ENCODE data around the gene ZNF789.
A peak's percentile ranks its signal among the peaks of the same experiment; 100 is the strongest.
"Not testable (repeated sequence)": the region's sequence is repeated elsewhere in the genome, so short reads cannot be mapped to it uniquely, and the experiment has no call there.

The ZNF789 gene

GRCh38 chr7:99459087-99459486 is 13.6 kb upstream of the ZNF789 start:
- DNase-seq: no peak

DNA sequence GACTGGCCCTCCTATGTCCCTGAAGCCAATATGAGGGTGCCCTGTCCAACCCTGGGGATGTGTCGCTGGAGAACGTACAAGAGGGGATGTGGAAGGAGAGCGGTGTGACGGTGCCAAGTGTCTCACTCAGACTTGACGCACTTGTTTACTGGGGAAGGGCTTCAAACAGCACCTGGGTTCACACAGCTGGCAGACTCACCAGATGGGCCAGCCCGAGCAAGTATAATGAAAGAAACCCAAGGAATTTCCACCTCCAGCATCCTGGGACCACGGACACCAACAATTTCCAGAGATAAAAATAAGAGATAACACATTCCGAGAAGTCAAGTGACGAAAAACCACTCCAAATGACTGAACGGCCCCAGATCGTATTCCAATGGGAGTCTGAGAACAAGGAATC is 12.0 kb upstream of the ZNF789 start:
- no peak for DNase-seq

GRCh38 chr7:99461221-99461620 is 11.5 kb upstream of the ZNF789 start:
- no peak for DNase-seq

- no peak for DNase-seq
Observed at GRCh38 chr7:99465421-99465768, 7.3 kb upstream of the ZNF789 start.

DNA sequence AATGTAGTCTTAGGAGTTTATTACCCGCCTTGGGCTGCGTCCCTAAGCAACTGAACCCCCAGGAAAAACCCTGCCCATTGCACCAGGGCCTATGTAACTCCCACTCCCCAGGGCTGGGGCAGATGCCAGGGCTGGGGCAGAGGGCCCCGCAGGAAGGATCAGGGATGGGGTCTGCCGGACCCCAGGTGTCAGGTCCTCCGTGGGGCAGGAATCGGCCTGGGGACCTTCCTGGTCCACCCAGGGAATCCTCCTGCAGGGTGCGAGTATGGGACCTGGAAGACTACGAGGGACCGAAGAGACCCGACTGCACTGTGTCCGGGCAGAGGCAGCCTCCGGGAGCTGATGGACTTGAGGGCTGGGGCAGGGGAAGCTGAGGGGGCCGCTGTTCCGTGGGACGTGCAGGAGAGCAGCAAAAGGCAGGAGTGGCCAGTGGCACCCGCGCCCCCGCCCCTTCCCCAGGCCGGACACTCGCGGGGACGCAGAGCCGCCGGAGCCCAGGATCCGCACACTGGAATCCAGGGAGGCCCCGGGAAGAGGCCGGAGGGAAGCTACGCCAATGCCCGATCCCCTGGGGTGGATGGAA is 4.3 kb upstream of the ZNF789 start:
- no peak for DNase-seq

- DNase-seq: no peak
Observed at GRCh38 chr7:99469381-99470065, 3.2 kb upstream of the ZNF789 start.

DNA sequence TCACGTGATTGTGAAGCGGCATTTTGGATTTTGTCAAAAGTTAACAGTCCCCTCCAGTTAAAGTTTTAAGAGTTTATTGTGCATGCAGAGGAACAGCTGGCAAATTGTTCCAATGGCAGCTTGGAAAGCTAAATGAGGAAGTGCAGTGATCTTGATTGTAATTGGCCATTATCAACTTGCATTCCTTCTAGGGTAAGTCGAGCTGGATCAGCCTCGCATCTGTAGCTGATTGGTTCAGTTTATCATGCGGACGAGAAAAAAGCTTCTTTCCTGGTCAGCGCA is 566 bp downstream of the ZNF789 start:
- DNase-seq: no peak

- no peak for DNase-seq
Observed at GRCh38 chr7:99476107-99476506, 3.4 kb downstream of the ZNF789 start.

DNA sequence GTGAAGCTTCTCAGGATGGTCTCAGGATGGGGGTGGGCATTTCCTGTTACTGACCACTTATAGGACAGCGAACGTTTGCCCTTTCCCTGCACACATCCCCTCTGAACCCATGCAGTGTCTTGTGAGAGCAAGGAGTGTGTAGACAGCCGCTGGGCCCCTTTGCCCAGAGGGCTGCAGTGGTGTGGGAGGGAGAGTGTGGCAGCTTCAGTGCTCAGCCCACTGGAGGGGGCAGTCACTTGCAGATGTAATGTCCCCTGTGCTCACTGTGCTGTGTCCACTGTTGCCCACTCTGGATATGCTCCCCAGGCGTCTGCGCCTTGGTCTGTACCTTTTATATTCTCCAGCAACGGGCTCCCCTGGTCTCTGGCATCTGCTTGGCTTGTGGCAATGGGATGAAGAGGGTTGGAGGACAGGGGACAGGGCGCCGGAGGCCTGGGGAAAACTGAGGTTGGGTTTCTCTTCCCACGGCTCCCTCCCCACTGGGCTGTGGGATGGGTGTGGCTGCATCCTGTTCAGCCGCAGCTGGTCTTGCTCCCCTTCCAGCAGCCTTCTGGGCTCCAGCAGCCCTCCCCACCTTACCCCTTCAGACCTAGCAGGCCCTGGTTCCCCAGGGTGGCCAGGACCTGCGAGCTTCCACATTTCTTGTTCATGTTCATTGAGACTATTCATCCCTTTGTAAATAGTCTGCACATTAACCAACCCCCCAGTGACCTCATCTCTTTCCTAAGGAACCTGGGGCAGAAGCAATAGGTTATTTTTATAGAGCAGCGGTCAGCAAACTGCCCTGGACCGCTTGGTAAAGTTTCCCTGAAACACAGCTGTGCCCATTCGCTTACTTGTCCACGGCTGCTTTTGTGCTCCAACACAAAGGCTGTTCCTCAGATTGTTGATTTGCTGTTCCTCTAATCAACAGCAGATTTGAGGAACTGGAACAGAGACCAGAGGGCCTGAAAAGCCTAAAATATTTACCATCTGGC is 6.1 kb downstream of the ZNF789 start:
- DNase-seq: no peak

- DNase-seq: no peak
Observed at GRCh38 chr7:99485094-99485493, 12.4 kb downstream of the ZNF789 start.

DNA sequence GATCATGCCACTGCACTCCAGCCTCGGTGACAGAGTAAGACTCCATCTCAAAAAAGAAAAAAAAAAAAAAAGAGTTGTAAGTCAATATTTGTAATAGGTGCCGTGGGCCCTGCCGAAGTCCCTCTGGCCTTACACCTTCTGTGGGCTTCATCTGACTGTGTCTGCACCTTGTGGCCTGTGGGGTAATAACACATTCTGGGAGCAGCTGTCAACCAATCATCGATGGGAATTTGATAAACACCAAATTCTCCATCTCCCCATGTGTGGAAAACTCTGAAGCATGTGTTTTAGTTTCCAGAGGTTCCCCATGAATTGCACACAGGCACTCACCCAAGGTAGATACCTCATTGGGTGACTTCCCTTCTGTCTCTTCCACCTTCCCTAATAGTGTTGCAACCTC is 16.5 kb downstream of the ZNF789 start:
- DNase-seq: no peak

DNA sequence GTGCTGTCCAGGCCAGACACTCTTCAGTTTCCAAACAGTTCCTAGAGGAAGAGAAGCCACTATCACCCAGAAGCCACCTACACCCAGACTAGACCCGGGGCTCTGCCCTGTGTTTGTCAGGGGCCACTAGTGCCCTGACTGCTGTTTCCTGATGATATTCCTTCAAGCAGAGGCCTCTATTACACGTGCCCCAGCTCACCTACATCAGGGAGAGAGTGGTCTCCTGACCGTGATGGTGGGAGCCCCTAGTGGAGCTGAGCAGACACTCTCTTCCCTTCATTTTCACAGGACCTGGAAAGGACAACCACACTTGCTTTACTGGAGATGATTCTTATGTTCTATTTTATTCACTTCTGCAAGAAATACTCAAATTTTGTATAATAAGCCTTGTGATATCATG is 18.2 kb downstream of the ZNF789 start:
- DNase-seq: no peak

GRCh38 chr7:99493823-99494222 is 21.1 kb downstream of the ZNF789 start:
- no peak for DNase-seq

DNA sequence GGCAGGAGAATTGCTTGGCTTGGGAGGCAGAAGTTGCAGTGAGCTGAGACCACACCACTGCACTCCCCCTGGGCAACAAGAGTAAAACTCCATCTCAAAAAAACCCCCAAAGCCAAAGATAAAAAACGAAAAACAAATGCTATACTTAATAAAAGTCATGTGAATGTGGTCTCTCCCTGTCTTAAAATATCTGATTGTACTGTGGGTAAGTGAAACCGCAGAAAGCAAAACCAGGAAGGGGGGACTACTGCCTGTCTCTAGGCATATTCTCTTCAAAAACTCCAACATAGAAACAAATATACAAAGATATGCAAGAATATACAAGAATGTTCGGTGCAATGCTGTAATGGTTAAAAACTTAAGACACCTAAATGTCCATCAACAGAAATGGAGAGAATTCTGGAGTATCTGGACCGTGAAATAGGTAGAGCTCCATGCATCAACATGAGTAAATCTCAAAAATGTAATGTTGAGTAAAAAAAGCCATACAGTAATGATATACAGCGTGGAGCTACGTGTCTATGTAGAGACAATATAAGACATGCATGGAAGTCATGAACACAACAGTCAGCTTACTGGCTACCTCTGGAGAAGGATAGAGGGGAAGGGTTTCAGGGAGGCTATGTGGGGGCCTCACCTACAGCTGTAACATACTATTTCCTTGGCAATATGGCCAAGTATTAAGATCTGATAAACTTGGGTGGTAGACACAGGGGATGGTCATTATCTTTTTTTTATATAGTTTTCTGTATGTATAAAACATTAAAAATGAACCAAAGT is 25.3 kb downstream of the ZNF789 start:
- DNase-seq: no peak

- no peak for DNase-seq
Observed at GRCh38 chr7:99498546-99498944, 25.9 kb downstream of the ZNF789 start.

DNA sequence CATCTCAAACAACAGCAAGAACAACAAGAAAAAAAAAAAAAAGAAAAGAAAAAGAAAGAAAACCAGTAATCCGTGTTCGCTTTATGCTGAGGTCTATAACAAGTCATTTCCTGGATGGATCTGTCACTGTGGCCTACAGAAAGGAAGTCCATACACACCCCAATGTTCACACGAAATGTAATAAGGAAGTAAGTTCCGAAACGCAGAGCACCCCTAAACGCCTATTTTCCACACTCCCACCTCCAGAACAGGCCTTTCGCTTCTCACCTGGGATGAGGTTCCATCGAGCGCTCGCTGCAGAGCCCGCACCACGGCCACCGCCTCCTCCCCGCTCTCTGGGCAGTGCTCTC is 26.7 kb downstream of the ZNF789 start:
- peak; percentile 12 for DNase-seq

- peak; percentile 91 for DNase-seq
Observed at GRCh38 chr7:99499721-99500636, 27.3 kb downstream of the ZNF789 start, which contains the start of gene ZNF394. TSS of gene ZNF394 (minus strand) at chr7:99500281. CDS start at chr7:99500093, 188 bp downstream.

GRCh38 chr7:99500637-99501009 is 27.9 kb downstream of the ZNF789 start:
- DNase-seq: no peak

GRCh38 chr7:99501236-99501635 is 28.5 kb downstream of the ZNF789 start:
- not testable (repeated sequence) for DNase-seq

- no peak for DNase-seq
Observed at GRCh38 chr7:99504281-99504602, 31.6 kb downstream of the ZNF789 start.

DNA sequence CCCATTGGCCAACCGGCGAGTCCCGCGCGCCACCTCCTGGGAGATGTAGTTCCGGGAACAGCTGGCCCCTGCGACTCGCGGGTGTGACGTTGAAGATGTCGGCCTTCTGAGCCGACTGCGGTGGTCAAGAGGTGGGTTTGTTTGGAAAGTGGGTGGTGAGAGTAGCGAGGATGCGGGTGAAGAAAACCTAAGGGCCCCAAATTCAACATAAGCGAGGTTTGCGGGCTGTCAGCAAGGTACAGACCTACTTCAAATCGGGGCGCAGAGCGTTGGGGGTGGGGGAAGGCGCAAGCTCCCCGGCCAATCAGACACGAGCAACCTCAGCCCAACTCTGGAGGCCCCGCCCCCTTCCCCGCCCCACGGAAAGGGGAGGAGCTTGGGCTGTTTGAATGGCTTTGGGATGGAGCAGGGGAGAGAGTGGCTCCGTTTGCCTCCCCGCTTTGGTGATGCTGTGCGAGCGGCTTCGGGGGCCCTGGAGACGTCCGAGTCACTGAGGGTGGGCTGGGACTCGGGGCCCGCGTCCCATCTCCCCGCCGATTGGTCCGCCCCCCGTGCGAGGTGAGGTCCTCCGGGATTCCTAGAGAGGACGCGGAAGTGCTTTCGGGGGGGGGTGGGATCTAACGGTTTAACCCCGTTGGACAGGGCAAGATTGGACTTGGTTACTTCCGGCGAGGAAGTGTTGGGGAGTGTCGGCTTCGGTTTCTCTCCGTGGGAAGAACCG is 32.1 kb downstream of the ZNF789 start, which contains the start of gene ZKSCAN5:
TSS of gene ZKSCAN5 (plus strand) at position 60 of the 721 bp plus-strand sequence. CDS start 1,383 bp downstream, outside the sequence.
- DNase-seq: peak; percentile 98

- no peak for DNase-seq
Observed at GRCh38 chr7:99505324-99505662, 32.6 kb downstream of the ZNF789 start.

Measured in stimulated activated CD4-positive, alpha-beta T cell treated with anti-CD3 and anti-CD28 coated beads, Interleukin-4, amount 100 ng/mL, for 24 hours (primary cell).